GM04503 (cell line): Measurements from ENCODE around the gene MCRS1.

Experiments used
- DNase-seq: peaks from one replicate; pipeline ENCODE4 v3.0.0-alpha.2; 2012; ENCODE audit warnings: low read depth

MCRS1 gene

GRCh38 chr12:49555631-49556390, 12.1 kb downstream of the MCRS1 start:
- no peak for DNase-seq

DNA sequence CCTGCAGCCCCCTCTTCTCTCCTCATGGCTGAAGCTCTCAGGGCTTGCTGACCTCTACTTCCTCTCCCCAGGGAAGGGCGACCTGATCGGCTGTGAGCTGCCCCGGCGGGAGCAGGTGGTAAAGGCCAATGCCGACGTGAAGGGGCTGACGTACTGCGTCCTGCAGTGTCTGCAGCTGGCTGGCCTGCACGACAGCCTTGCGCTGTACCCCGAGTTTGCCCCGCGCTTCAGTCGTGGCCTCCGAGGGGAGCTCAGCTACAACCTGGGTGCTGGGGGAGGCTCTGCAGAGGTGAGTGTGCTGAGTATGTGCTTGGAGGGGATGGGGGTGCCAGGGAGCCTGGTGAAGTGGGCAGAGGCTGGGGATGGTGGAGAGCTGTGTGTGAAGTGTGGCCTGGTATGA, 13.7 kb downstream of the MCRS1 start:
- DNase-seq: no peak

DNA sequence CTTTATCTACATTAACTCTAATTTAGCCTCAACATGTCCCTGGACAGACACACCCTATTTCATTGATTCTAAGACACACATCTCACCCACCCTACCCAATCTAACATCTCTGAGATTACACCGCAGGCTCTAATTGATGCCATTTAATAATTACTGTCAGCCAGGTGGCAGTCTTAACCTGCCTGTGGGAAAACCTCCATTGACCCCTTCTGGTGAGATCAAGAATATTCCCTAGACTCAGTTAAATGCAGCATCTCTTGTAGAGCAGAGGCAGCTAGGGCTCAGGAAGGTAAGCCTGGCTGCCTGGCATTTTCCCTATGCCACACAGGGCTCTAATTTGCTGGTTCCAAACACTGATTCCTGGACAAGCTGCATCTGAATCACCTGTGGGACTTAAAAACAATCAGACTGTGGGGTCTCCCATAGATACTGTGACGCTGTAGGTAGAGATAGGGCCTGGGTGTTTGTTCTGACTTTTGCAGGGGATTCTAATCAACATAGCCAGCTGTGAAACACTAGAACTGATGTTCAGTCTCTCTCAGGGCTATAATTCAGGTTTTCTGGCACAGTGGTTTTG, 14.3 kb downstream of the MCRS1 start:
- no peak for DNase-seq

DNA sequence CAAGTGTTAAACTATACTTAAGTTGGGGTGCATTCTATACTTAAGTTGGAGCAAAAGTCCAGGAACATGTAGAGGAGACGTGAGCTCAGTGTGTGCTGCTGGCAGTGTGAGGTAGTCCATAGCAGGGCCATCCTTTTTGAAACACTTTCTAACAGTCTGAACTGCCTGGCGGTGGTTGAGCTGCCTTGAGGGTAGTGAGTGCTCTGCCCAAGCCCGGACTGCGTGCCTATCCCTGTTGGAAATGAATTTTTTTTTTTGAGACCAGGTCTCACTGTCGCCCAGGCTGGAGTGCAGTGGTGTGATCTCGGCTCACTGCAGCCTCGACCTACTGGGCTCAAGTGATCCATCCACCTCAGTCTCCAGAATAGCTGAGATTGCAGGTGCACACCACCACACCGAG, 15.0 kb downstream of the MCRS1 start:
- DNase-seq: no peak

DNA sequence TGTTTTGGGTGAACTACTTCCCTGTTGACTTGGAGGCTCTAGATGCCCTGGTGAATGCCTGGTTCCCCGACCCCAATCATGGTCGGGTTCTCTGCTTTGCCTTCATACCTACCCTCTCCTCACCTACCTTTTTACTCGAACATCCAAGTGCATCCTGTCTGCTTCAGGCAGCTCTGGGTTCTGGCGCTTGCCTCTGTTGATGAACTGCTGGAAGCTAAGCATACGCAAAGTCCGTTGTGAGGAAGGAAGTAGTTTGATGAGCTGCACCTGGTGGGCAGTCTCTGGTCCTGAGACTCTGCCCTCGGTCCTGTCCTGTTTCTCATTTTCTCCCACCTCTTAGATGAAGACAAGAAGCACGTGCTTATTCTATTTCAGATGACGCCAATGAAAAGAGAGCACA, 15.5 kb downstream of the MCRS1 start:
- no peak for DNase-seq

GRCh38 chr12:49552014-49552413, 15.9 kb downstream of the MCRS1 start:
- DNase-seq: no peak

- DNase-seq: no peak
Observed at GRCh38 chr12:49550693-49551252, 17.2 kb downstream of the MCRS1 start.

- DNase-seq: no peak
Observed at GRCh38 chr12:49549735-49550692, 17.9 kb downstream of the MCRS1 start.

- DNase-seq: no peak
Observed at GRCh38 chr12:49548822-49549648, 18.9 kb downstream of the MCRS1 start.

DNA sequence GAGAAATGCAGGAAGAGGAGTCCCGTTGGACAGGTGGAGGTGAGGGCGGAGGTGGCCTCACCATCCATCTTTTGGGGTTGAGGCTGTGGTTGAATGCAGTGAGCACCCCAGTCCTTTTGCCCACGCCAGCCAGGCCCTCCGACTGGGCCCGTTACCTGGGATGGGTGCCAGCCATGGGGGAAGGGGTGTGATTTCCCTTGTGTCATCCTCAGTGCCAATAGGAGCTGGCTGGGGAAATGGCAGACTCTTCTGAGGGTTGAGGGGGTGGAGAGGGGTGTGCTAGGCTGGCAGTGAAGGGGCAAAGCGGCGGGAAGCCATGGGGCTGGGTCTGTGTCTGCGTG, 19.5 kb downstream of the MCRS1 start:
- no peak for DNase-seq

GRCh38 chr12:49547090-49547690, 20.8 kb downstream of the MCRS1 start:
- DNase-seq: no peak

GRCh38 chr12:49546481-49546880, 21.5 kb downstream of the MCRS1 start:
- DNase-seq: no peak

DNA sequence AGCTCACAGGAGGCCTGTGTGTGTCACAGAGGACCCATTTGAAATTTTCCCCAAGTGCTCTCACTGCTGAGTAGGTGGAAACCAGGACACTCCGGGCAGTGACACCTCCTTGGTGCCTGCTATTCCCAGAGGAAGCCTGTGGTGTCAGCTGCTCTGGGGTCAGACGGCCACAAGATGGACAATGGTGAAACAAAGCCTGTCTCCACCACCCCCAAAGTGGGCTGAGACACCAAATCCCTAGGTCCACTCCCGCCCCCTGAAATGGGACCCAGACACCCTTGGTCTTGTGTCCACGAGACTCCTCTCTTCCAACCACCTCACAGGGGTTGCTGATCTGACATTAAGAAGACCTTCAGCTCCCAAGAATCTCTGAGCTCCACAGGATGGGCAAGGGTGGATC, 22.1 kb downstream of the MCRS1 start:
- DNase-seq: no peak

DNA sequence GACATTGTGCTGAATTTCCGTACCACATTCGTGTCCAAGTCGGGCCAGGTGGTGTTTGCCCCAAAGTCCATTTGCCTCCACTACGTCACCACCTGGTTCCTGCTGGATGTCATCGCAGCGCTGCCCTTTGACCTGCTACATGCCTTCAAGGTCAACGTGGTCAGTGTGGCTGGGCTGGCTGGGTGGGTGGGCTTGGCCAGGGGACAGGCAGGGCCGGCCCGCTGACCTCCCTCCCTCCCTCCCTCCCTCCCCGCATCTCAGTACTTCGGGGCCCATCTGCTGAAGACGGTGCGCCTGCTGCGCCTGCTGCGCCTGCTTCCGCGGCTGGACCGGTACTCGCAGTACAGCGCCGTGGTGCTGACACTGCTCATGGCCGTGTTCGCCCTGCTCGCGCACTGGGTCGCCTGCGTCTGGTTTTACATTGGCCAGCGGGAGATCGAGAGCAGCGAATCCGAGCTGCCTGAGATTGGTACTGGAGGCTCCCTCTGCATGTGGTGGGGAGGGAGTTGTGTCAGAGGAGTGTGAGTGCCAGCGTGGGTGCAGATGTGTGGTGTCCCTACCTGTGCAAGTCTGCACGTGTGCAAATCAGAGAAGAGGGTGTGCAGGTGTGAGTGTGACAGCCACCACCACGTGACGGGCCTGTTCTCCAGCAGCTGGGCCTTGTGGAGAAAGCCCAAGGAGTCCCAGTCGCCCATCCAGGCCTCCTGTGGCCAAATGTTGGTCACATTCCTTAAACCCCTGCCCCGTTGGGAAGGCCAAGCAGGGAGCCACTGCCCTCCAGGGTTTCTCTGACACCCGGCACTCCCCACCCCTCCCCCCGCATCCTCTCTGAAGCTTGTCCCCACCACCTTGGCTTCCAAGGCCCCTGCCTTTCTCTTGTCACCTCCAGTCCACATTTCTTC, 23.8 kb downstream of the MCRS1 start:
- no peak for DNase-seq

GRCh38 chr12:49543221-49543913, 24.6 kb downstream of the MCRS1 start:
- no peak for DNase-seq

- no peak for DNase-seq
Observed at GRCh38 chr12:49542592-49543160, 25.3 kb downstream of the MCRS1 start.

DNA sequence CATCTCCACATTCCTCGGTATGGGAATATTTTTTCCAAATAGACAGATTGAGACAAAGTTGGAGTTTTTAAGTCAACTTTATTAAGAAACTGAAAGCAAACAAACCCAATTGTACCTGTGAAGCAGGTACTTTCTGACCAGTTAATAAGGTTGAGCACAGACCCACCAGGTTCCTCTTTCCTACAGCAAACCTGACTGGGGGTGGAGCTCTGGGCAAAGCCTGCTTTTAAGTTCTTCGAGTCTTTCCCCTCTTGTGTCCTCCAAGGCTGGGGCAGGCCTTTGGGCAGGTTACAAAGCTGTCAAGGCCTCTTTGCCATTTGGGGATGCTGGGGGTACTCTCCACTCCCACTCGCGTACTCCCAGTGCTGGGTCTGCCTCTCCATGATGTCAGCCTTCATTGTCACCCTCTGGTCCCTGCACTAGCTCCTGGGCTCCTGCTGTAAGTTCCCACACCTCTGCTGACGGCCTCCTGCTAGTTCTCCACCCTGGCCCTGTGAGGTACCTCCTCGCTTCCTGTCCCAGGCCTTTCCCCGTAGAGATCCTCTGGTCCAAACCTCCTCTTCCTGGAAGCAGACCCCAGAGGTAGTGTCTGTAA, 25.9 kb downstream of the MCRS1 start:
- no peak for DNase-seq

- DNase-seq: no peak
Observed at GRCh38 chr12:49541140-49541861, 26.6 kb downstream of the MCRS1 start.
